GM19099 (cell line): ENCODE results near the gene OSBPL3.

ENCODE experiments used
- POLR2A ChIP-seq: IDR thresholded peaks from 3 replicates; pipeline ENCODE4 v1.6.1; 2011; ENCODE audit warnings: low read depth; ENCODE audit not compliant: insufficient read length; ENCODE audit errors: extremely low read depth

Gene OSBPL3

DNA sequence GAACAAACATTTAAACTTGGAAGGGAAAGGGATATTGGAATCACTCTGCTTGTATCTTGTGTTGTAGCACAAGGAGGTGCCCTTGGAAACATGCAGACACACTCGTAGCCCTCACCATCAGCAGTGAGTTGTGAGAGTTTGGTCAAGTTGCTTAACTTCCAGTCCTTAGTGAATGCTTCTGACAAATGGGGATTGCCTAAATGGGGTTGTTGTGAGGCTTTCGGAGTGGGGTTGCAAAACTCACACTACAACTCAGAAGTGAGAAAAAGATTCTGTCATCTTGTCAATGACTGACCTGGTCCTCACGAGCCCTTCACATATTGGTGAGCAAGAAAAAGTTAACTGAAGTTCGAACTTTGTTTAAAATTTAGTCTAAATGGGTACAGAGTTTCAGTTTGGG is 193.7 kb downstream of the OSBPL3 start:
- TF ChIP-seq POLR2A = no peak

DNA sequence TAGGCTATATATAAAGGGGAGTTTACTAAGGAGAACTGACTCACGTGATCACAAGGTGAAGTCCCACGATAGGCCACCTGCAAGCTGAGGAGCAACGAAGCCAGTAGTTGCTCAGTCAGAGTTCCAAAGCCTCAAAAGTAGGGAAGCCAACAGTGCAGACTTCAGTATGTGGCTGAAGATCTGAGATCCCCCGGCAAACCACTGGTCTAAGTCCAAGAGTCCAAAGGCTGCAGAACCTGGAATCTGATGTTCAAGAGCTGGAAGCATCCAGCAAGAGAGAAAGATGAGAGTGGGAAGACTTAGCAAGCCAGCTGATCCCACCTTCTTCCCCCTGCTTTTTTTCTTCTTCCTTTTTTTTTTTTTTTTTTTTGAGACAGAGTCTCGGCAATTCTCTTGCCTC is 195.7 kb downstream of the OSBPL3 start:
- no peak for TF ChIP-seq POLR2A

DNA sequence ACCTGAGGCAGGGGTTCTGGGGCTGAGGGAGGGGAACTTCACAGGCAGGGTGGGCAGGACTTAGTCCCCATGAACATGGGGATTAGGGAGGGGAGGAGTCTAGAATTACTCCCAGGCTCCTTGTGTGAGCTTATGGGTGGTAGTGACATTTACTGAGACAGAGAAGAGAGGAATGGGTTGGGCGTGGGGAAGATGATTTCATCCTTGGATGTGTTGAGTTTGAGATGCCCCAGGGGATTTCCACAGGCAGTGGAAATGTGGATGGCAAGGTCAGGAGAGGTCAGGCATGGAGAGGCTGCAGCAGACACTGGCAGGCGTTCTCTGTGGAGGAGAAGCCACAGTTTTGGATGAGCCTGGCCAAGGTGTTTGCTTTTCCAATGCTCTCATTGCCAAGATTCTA is 196.3 kb downstream of the OSBPL3 start:
- no peak for TF ChIP-seq POLR2A

DNA sequence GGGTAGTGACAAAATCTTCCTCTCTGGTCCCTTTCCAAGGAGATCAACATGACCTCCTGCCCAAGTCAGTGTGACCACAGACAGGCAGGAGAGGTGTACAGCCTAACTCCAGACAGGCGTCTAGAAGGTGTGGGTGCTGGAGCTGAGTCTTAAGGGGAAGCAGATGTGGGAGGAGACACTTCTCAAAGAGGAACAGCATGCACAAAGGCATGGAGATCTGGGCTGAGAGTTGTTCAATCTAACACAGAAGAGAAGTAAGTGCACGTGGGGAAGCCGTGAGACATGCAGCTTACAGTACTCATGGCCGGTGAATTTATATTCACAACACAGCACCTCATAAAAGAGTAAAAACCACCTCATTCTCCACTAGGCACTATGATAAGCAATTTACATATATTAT is 198.9 kb downstream of the OSBPL3 start:
- no peak for TF ChIP-seq POLR2A

DNA sequence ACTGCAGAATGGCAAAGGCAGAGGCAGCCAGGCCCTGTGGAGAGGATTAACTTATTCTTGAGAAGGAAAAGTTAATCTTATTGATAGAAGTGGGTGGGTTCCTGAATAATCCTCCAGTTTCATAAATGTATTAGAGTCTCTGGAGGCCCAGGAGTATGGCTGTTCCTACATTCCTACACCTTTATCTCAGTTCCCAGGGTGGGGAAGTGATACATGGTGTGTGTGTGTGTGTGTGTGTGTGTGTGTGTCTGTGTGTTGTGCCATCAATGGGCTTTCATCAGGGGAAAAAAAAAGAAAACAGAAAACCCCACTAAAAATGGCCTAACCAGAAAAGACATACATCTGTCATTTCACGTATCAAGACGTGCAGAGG is 200.7 kb downstream of the OSBPL3 start:
- TF ChIP-seq POLR2A = no peak

DNA sequence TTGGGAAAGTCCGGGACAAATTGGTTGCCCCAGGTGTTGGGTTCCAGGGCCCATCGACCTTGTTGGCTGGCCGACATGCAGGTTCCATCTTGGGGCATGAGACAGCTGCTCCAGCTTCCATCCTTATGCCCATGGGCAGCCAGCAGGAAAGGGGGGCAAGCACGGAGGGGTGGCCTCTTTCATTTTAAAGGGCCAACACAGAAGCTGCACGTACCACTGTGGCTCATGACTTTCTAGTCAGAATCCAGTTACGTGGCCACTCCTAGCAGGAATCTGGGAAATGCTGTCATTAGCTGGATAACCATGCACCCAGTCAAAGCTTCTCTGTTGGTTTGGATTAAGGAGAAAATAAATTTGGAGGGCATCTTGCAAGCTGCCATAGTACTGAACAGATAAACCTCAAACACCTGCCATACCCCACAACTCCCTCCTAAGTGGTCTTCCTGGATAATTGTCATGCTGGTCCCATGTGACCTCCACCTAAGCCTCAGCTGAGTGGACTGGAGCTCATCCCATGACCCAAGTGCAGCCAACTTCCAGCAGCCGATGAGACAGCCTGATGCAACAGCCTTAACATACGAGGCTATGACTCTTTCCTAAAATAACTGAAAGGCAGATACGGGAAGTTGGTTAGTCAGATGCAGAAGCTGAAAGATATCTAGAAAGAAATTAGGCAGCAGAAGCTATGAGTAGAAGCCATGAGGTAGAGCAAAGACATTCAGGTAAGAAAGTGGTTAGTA is 201.3 kb downstream of the OSBPL3 start:
- no peak for TF ChIP-seq POLR2A

DNA sequence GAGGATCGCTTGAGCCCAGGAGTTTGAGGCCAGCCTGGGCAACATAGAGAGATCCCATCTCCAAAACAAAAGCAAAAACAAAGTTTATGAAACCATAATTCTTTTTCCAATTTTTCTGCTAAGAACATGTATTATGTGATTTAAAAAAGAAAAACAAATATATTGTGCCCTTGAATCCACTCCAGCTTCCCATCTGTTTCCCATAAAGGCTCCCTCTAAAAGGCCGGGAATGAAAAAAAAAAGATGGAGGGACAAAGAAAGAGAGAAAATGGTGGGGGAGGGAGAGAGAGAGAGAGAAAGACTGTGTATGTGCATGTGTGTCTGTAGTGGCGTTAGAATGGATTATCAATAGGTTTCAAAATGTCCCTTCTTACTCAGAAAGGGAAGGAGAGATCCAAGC is 202.2 kb downstream of the OSBPL3 start:
- TF ChIP-seq POLR2A = no peak

DNA sequence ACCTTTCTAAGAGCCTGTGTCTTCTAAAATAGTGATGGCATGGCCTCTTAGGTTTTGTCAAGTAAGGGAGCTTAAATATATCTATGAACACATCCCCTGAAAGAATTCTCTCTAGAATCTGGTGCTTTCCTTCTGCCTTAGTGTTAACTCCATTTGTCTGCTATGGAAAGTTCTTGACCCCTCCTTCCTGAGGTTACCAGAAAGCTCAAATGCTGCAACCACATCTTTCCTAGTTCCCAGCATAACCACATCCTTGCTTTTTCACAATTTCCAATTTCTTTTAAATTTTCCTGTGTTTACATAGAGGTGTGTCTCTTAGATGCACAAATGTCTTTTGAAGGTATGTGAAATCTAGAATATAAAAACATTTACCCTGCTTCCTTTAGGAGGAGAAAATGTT is 206.3 kb downstream of the OSBPL3 start:
- TF ChIP-seq POLR2A = no peak

DNA sequence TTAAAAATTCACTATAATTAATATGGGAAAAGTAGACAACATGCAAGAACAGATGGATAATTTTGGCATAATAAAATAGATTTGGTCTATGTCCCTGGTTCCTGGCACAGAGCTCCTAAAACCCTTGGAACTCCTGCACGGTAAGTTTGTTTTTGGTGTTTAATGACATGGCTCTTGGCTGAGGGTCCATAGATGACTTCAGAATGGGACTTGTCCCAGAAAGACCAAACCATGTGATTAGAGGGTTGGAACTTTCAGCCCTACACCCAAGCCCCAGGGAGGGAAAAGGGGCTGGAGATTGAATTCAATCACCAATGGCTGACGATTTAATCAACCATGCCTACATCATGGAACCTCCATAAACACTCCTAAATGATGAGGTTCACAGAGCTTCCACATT is 210.1 kb downstream of the OSBPL3 start:
- TF ChIP-seq POLR2A = no peak

DNA sequence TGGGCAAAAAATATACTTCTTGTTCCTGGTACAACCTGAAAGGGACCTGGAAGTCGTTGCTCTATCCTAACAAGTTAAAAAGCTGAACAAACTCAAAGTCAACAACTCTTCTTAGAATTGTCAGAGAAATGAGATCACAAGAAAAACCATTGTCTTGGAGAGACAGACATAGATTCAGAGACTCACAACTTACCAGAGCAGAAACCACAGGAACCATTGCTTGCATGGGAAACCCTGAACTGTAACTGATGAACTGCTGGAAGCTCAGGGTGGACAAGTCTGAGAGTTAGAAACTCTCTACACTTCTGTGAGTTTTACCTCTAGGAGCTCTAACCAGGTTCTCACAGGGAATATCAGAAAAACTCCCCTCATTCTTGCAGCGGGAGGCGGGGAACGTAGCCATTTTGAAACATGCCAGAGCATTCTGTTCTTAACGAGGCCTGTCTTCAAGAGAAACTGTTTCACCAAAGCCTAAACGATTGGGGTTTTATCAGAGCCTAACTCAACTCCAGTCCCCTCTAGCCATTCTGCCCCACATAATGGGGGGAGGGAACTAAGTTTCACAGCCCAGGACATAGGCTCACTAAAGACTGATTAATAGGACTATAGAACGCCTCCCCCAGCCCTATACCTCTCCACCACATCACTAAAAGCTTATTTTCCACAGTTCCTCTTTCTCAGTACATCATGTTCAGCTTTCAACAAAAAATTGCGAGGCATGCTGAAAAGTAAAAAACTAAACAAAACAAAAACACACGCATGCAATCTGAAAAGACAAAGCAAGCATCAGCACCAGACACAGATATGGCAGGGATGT is 210.8 kb downstream of the OSBPL3 start:
- no peak for TF ChIP-seq POLR2A

DNA sequence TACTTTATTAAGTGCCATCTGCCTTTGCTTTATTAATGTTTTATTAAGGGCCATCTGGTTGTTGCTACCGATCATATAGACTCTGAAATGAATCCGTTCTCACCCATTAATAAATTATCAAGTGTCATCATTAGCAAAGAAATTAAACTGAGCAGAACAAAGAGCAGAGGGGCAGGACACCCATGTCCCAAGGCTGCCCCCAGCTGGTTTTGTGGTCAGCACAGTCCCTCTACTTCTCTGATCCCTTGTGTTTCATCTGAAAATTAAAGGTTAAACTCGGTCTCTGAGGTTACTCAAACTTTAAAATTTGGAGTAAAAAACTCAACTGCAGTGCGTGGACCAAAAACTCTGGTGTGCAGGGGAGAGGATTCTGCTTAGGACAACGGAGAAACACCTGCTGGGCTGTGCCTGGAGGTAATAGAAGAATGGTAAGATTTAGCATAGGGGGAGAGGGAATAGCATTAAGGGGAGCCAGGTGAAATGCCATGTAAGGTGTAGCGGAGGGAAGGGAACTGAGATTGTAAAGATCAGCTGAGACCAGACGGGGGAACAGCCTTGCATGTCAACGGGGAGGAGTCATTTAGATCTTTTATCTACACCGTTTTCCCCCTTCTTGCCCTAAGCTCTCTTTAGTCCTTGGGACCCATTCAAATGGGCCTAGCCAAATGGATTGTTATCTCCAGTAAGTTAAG is 212.0 kb downstream of the OSBPL3 start:
- TF ChIP-seq POLR2A = no peak

DNA sequence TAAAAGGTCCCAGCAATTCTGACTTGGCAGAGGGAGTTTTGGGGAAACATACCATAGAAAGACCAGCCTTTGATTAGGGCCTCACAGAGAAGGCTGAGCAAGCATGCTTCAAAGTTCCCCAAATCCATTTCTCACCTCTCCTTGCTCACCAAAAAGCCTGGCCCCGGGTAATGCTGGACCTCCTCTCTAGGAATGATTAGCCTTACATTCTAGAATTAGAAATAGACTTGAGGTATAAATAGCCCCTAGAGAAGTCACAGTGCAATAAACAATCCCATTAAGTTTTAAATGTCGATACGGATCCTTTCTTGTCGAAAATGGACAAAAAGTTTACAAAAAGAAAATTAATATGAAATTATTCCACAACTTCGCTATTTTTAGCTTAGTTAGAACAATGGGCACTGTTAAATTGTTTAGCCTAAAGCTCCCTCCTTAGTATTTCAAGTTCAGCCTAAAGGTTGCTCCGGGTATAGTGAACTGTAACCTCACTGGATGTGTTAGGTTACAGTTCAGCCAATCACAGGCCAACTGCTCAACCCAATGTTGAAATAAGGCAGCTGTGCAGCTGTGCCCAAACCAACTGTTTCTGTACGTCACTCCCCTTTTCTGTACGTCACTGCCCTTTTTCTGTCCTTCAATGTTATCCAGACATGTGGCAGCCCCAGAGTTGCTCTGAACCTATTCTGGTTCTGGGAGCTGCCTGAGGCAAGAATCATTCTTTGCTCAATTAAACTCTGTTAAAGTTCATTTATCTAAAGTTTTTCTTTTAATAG is 214.8 kb downstream of the OSBPL3 start:
- no peak for TF ChIP-seq POLR2A

DNA sequence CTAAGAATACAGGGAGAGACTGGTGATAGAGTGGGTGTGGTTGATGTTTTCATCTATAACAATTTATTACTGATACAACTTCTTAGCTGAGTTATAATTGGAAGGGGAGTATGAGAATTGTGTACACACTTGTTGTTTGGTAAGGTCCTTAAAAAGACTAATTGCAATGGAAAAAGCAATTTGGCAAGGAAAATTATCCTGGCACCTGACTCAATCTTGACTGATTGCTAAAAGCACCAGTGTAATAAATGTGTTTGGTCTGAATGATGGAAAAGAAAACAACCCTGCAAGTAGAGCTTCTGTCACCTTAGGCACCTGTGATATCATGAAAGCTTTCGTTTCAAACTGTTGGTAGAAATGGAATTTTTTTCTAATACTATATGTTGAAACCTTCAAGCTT is 216.0 kb downstream of the OSBPL3 start:
- TF ChIP-seq POLR2A = no peak

DNA sequence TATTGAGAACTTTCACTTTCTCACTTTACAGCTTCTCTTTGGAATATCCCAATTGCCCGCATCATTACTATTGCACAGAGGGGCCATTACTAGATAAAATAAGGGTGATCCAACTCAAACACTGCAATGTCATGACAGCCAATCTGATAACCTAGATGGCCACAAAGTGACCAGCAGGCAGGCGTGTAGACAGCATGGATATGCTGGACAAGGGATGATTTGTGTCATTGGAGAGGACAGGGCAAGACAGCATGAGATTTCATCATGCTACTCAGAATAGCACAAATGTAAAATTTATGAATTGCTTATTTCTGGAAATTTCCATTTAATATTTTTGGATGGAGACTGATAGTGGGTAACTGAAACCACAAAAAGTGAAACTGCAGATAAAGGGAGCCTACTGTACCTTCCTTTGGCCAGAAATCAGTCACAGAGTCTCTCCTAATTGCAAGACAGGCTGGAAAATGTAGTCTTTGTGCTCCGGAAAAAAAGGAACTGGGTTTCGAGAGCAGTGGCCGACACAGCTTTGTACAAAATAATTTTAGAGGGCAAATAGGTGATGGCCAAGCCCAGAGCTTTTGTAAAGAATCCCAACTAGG is 216.6 kb downstream of the OSBPL3 start:
- no peak for TF ChIP-seq POLR2A

DNA sequence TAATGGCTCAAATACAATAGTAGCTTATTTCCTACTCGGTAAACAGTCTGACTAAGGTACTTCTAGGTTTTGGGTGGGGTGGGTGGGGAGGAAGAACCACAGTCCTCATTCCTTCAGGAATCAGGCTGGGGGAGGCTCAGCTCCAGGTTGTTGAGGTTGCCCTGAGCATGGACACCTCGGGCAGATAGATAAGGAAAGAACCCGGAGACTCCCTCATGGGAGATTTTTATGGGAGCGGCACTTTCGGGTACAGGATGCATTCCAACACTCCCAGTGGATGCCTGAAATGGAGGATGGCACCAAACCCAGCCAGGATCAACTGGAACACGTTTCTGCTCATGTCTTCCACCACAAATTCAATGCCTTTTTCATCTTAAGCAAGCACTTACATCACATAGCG is 217.2 kb downstream of the OSBPL3 start:
- TF ChIP-seq POLR2A = no peak
